UCSD-AML1 (cell line): ENCODE measurements around the gene KLHL1.
"Not testable (repeated sequence)": the region's sequence is repeated elsewhere in the genome, so short reads cannot be mapped to it uniquely, and the experiment has no call there.

Source experiments
- DNase-seq: peaks from one replicate; lab custom pipeline; 2025; ENCODE audit not compliant: unreplicated experiment; lab: John Stamatoyannopoulos, UW

Gene KLHL1, protein sequence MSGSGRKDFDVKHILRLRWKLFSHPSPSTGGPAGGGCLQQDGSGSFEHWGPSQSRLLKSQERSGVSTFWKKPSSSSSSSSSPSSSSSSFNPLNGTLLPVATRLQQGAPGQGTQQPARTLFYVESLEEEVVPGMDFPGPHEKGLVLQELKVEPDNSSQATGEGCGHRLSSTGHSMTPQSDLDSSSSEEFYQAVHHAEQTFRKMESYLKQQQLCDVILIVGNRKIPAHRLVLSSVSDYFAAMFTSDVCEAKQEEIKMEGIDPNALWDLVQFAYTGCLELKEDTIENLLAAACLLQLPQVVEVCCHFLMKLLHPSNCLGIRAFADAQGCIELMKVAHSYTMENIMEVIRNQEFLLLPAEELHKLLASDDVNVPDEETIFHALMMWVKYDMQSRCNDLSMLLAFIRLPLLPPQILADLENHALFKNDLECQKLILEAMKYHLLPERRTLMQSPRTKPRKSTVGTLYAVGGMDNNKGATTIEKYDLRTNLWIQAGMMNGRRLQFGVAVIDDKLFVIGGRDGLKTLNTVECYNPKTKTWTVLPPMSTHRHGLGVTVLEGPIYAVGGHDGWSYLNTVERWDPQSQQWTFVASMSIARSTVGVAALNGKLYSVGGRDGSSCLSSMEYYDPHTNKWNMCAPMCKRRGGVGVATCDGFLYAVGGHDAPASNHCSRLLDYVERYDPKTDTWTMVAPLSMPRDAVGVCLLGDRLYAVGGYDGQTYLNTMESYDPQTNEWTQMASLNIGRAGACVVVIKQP

DNA sequence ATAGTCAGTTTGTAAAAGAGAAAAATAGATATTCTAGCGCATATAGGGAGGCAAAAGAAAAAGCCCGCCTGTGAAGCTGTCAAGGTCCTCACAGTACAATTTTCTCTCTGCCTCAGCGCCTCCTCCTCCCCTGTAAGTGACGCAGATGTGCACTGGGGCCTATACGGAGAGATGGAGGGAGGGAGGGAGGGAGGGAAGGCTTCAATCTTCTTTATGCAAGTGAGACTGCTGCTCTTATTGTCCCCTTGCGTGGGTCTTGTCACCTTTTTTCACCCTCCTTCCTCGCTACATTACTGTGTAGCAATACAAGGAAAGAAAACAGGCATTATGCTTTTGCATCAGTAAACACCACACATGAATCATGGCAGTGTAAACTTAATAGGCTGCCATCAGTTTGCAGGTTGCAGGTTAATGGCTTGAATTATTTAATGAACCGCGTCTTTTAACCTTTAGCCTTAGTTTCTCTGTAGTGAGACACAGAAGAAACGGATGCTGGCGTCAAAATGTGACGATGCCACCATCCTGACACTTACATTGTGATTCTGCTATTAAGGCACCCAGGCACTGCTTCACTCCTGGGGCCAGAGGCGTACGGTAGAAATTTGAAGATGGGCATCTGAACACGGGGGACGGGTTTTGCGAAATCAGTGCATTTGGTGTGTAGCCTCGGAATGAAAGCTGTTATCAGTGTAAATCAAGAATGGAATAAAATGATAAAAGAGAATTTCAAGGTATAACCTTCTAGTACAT, at the start of gene KLHL1:
KLHL1 (minus strand) TSS at position 97 of the 750 bp plus-strand sequence. CDS start 753 bp downstream, outside the sequence.
- DNase-seq = peak; percentile 1

GRCh38 chr13:70142658-70143057, 34.4 kb upstream of the KLHL1 start:
- DNase-seq = not testable (repeated sequence)

- DNase-seq = no peak
These were observed 19.8 kb upstream of the KLHL1 start for GRCh38 chr13:70128098-70128497.

- no peak for DNase-seq
These were observed 17.4 kb upstream of the KLHL1 start for GRCh38 chr13:70125693-70126092.

- DNase-seq = no peak
These were observed 9.2 kb upstream of the KLHL1 start for GRCh38 chr13:70117338-70117905.

GRCh38 chr13:70107498-70108281, 562 bp downstream of the KLHL1 start, which contains the start of gene ATXN8OS:
Gene ATXN8OS (plus strand): TSS chr13:70107826.
- peak; percentile 4 for DNase-seq

GRCh38 chr13:70107125-70107497, 1.1 kb downstream of the KLHL1 start:
- DNase-seq = peak; percentile 1

GRCh38 chr13:70104481-70104880, 3.8 kb downstream of the KLHL1 start:
- DNase-seq = no peak

DNA sequence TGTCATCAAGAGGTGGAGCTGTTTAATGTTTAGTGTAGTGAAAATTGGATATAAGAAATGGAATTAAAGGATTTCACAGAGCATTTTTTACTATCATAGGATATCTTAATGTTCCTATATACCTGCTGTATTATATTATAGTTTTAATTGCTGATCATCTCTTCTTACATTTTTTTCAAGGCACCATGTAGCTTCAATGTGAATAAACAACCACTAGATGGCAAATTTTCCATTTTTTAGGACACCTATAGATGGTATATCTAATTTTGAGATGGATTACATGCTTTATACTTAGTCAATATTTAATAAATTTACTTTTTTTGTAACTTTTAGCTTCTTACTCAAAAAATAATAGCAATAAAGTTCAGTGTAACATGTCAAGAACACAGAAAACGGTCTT, 9.6 kb downstream of the KLHL1 start:
- no peak for DNase-seq

DNA sequence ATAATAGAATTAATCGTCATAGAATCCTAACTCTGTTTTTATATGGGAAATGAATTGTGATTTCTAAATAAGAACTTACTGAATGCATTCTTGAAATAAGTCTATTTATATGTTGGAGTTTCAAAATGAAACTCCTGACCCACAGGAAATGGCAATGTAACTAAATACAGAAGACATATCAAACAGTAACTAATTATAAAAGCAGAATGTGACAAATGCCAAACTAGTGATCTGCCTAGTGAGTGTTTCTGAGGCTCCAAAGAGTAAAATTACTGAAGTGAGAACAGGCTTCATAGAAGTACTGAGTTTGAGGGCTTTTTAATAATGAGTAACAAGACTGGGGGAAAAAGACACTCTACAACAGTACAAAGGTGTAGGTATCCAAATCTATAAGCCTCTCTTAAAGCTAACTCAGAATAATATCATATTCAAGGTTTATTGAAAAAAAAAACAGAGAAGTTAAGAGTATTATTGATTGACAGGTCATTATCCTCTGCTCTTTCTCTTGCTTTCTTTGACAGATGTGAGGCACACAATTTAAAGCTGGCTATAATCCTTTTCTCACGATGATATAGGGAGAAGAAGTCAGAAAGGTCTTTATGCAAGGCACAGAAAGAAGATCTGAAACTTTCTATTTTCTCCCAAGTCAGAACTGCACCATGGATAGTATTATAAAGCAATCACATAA, 18.1 kb downstream of the KLHL1 start:
- DNase-seq = no peak

DNA sequence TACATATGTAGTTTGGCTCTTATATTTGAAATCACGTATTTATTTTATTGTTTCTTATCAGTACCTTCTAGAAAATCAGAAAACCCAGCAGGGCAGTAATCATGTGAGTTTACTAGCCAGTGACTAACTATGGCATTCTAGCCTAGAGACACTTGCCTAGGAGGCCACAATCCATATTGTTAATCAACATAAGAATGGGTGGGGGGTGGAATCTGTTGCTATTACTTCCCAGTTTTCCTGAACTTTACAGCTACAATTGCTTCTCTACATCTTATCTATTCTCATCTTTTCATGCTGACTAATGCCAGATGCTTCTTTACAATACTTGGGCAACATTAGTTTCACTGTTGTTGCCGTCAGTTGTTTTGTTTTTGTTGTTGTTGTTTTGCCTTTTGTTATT, 19.3 kb downstream of the KLHL1 start:
- DNase-seq = no peak

DNA sequence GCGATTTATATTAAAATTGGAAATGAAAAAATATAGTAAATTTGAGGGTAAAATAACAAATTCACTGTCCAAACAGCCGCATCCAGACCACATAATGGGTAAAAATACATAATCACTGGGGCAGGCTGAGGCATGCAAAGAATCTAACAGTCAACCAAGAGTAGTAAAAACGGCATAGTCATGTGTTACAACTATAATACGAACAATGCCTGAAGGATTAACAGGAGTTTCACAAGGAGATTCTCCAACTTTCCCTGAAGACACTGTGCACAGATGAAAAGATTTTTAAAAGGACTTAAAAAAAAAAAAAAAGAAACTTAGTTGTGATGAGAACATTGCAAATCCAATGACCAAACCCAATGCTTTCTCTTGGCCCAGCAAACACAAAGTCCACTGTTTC, 21.0 kb downstream of the KLHL1 start:
- no peak for DNase-seq

- DNase-seq = no peak
These were observed 28.2 kb downstream of the KLHL1 start for GRCh38 chr13:70080012-70080411.

DNA sequence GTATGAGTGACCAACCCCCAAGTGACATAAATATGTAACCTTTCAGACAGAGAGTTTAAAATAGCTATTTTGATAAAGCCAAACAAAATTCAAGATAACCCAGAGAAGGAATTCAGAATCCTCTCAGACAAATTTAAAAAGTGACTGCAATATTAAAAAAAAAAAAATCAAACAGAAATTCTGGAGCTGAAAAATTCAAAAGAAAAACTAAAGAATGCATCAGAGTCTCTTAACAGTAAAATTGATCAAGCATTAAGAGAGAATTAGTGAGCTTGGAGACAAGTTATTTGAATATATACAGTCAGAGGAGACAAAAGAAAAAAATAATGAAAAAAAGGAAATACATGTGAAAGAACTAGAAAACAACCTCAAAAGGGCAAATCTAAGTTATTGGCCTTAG, 53.7 kb downstream of the KLHL1 start:
- no peak for DNase-seq

GRCh38 chr13:70051531-70051930, 56.7 kb downstream of the KLHL1 start:
- no peak for DNase-seq

DNA sequence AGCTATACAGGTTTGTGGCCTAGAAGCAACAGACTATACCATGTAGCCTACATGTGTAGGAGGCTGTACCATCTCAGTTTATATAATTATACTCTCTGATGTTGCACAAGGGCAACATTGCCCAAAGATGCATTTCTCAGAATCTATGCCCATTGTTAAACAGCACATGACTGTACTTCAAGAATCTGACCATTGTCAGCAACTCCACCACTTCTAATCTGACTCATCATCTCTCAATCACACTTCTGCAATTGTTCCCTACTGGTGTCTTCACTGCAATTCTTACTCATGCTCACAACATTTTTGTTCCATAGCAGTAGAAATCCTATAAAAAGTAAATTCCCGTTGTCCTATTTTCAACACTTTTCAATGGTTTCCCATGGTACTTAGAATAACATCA, 64.6 kb downstream of the KLHL1 start:
- no peak for DNase-seq

DNA sequence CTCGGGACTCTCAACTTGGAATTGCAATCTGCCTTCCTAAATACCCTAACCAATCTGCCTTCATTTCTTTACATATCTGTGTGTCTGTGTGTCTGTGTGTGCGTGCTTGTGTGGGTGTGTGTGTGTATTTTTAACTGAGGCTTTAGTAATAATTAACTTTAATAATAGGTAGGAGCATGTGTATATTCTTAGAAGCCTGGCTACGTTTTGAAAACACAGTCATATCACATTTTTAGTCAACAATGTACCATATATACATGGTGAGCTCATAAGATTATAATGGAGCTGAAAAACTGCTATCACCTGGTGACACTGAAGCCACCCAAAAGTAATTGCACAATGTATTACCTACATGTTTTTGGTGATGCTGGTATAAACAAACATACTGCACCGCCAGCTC, 66.1 kb downstream of the KLHL1 start:
- DNase-seq = no peak

DNA sequence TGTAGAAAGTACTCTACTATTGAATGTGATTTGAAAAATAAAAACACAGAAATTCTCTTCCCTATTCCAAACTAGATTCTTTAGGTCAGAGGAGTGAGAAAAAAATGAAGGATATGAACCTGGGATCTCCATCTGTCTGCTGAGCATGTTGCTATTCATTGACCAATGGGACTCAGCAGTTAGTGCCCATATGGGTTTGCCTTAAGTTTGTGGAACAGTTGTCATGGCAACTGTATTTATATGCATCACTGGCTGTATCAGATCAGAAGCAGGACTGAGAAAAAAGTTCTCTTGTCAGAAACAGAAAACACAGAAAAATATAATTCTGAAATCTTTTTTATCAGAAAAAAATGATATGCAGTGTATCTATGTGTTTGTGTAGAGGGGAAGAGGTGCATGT, 74.0 kb downstream of the KLHL1 start:
- no peak for DNase-seq

GRCh38 chr13:70027551-70027950, 80.7 kb downstream of the KLHL1 start:
- DNase-seq = no peak

DNA sequence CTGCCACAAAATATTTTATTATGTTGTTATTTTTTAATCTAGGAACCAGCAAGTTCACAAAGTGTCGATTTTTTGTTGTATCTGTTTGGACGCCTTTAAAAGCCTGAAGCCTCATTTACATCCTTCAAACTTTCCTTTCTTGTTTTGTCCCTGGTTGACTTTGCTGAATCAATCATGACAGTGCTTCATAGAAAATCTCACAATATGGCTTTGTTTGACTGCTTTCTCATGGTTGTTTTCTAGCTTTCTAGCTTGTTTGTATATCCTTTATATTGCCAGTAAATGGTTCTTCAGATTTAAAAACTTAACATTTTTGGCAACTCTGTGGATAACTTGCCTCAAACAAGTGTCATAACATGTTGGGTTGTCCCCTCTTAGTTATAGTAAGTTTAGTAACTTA, 84.7 kb downstream of the KLHL1 start:
- no peak for DNase-seq
